Kidney (tissue), 14 donors: ENCODE data around the gene KRT8. TPM values are rescaled to one million over a fixed set of nuclear protein-coding genes. Genes with fewer than 3 reads are reported as not detected.

Experiments
- DNase-seq, 5 donors: peaks; one replicate each; pipeline ENCODE4 v3.0.0-alpha.2; 2013 to 2020
- FAIRE-seq: peaks from 2 replicates; lab custom pipeline; 2012; peaks lifted over from hg19 to GRCh38; lab: Jason Lieb, UNC
- H3K27ac ChIP-seq, 2 donors: one replicate each; pipeline ENCODE4 v1.7.0; 2013; ENCODE audit warnings: low read depth in 2 of 2, low read length in 2 of 2, inconsistent platforms in 1 of 2
- H3K27me3 ChIP-seq: one replicate; pipeline ENCODE4 v1.7.1; 2013; ENCODE audit warnings: low read length, inconsistent platforms; ENCODE audit not compliant: control insufficient read depth, insufficient read depth
- H3K36me3 ChIP-seq, 3 donors: one replicate each; pipeline versions ENCODE4 v1.7.0 to v1.7.1; 2013; ENCODE audit warnings: low read length in 3 of 3, control low read depth in 1 of 3, inconsistent platforms in 1 of 3; ENCODE audit not compliant: insufficient read depth in 3 of 3, control insufficient read depth in 2 of 3
- H3K4me1 ChIP-seq, 3 donors: one replicate each; pipeline versions ENCODE4 v1.7.0 to v1.7.1; 2013; ENCODE audit warnings: low read length in 3 of 3, inconsistent platforms in 1 of 3, low read depth in 1 of 3; ENCODE audit not compliant: control insufficient read depth in 2 of 3, insufficient read depth in 2 of 3
- H3K4me3 ChIP-seq, 3 donors: one replicate each; pipeline versions ENCODE4 v1.7.0 to v1.8.1; 2013; ENCODE audit warnings: low read length in 3 of 3, control low read depth in 1 of 3, inconsistent platforms in 1 of 3
- H3K9ac ChIP-seq, 3 donors: one replicate each; pipeline versions ENCODE4 v1.7.0 to v1.7.1; 2013; ENCODE audit warnings: low read length in 3 of 3, control low read depth in 1 of 3, inconsistent platforms in 1 of 3
- H3K9me3 ChIP-seq, 3 donors: one replicate each; pipeline versions ENCODE4 v1.7.0 to v1.7.1; 2013; ENCODE audit warnings: low read length in 3 of 3, control low read depth in 1 of 3, inconsistent platforms in 1 of 3; ENCODE audit not compliant: control insufficient read depth in 2 of 3, insufficient read depth in 1 of 3
- CTCF ChIP-seq: IDR thresholded peaks from 3 replicates; pipeline ENCODE4 v1.5.1; 2012; ENCODE audit warnings: mild to moderate bottlenecking, moderate library complexity, borderline replicate concordance; ENCODE audit not compliant: insufficient read depth; ENCODE audit errors: extremely low read depth
- intact Hi-C: fragments of 100-400 bp; cut with DNase I; formaldehyde crosslinking; loops from one replicate; pipeline ENCODE4 v1.11.1; 2022
- polyA plus RNA-seq: library from polyadenylated mRNA; stranded (reverse); fragments of 350-450 nt; fragmentation: Illumina TruSeq; extraction: RNeasy Lipid Tissue Mini Kit (QIAGEN cat#74804); gene quantifications from one replicate; pipeline ENCODE4 v1.2.3, GENCODE V29; 2014; ENCODE audit warnings: low read depth, low replicate concordance; ENCODE audit not compliant: insufficient read depth
- total RNA-seq: library from RNA; stranded (reverse); fragmentation: NEBNext Ultra II Directional; extraction: Animal tissue kit (Norgen Biotek cat#: 25700); gene quantifications from one replicate; pipeline ENCODE4 v1.2.1, GENCODE V29; 2021
- donor health status: control.
- donor health status: control.
- donor health status: control.
- donor health status: control.
- donor health status: control.
- donor health status: DM: yes; HTN: yes; CAD: no.
- donor health status: Normal renal cell carcinoma (clear cell type).

KRT8 gene
- total and polyA plus RNA-seq, 2 donors from 2014 or later: 333 to 546 TPM

DNA sequence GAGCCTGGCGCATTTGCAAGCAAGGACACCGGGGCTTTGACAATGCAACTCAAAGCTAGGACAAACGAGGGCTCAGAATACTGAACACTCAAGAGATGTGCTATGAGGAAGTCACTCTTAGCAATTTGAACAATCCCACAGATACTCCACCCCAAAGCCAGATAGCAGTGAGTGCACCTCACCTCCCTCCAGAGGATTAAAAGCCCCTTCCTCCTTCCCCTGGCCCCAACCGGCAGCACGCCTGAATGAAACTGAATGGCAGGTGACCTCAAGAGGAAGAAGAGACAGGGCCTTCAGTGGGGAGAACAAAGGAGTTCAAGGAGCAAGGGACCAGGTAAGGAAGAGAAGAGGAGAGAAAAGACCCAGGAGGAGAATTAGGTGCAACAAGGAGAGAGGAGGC is 54.2 kb downstream of the KRT8 start:
- Histone ChIP-seq H3K36me3 (no peaks in the 10 kb centered on the region), H3K4me3 (no peak overlapping the region), H3K9me3 (no peaks in the 10 kb centered on the region), H3K27me3 (no peaks in the 10 kb centered on the region), H3K4me1 (no peaks in the 10 kb centered on the region), H3K27ac (no peak overlapping the region), H3K9ac (no peak overlapping the region)
- no peak for TF ChIP-seq CTCF
- DNase-seq (peak in 1 of 5 donors; percentile 15), FAIRE-seq (no peak)
- intact Hi-C loops: no loop called here

- DNase-seq (peak in 1 of 5 donors; percentile 48), FAIRE-seq (no peak)
- intact Hi-C loops: no loop called here
- H3K9me3 ChIP-seq: no peaks in the 10 kb centered on the region
- no peaks in the 10 kb centered on the region for H3K4me1 ChIP-seq
- H3K27ac ChIP-seq: no peak overlapping the region
- H3K4me3 ChIP-seq: no peak overlapping the region
- no peaks in the 10 kb centered on the region for H3K27me3 ChIP-seq
- H3K36me3 ChIP-seq: no peaks in the 10 kb centered on the region
- no peak for TF ChIP-seq CTCF
- H3K9ac ChIP-seq: no peak overlapping the region
Observed at GRCh38 chr12:52849511-52849910, 55.4 kb downstream of the KRT8 start.

GRCh38 chr12:52848661-52849255 is 56.1 kb downstream of the KRT8 start, which contains the start of gene KRT78:
TSS of gene KRT78 (minus strand) at chr12:52848994. CDS start at chr12:52848930, 64 bp downstream.
- intact Hi-C loops: no loop called here
- Histone ChIP-seq H3K27ac (no peak within 1 kb of the TSS), H3K27me3 (no peaks in the 10 kb centered on the region), H3K4me1 (no peaks in the 10 kb centered on the region), H3K4me3 (no peak within 1 kb of the TSS), H3K36me3 (no peaks in the 10 kb centered on the region), H3K9ac (no peak within 1 kb of the TSS), H3K9me3 (no peaks in the 10 kb centered on the region)
- no peak for TF ChIP-seq CTCF
- peak in 1 of 5 donors; percentile 57 for DNase-seq
- no peak for FAIRE-seq
